ENCODE data around the gene FAM120B.

The FAM120B gene

GRCh38 chr6:170429450-170429849 lies 122.9 kb downstream of the FAM120B start:
- no peaks in the 10 kb centered on the region for H3K9me3 ChIP-seq (ENCODE audit: control insufficient read depth in 1 of 2, low read length in 2 of 2)
- no peaks in the 10 kb centered on the region for H3K36me3 ChIP-seq (ENCODE audit: control insufficient read depth in 1 of 2, insufficient read depth in 2 of 2, low read length in 2 of 2)
- H3K27me3 ChIP-seq (ENCODE audit: control insufficient read depth in 1 of 2, insufficient read depth in 2 of 2, low read length in 2 of 2) = peaks cover 6 to 8% of the 10 kb centered on the region in 2 donors
- no peak overlapping the region for H3K4me3 ChIP-seq (ENCODE audit: low read depth in 1 of 2, low read length in 2 of 2)
- H3K4me1 ChIP-seq (ENCODE audit: control insufficient read depth in 1 of 2, insufficient read depth in 2 of 2, low read length in 2 of 2) = no peaks in the 10 kb centered on the region
- H3K27ac ChIP-seq (ENCODE audit: low read depth, low read length) = no peak overlapping the region
- H3K9ac ChIP-seq (ENCODE audit: low read depth in 1 of 2, low read length in 2 of 2) = no peak overlapping the region

- H3K9me3 ChIP-seq (ENCODE audit: control insufficient read depth in 1 of 2, low read length in 2 of 2) = no peaks in the 10 kb centered on the region
- H3K4me3 ChIP-seq (ENCODE audit: low read depth in 1 of 2, low read length in 2 of 2) = no peak overlapping the region
- peaks cover 0 to 11% of the 10 kb centered on the region in 2 donors for H3K27me3 ChIP-seq (ENCODE audit: control insufficient read depth in 1 of 2, insufficient read depth in 2 of 2, low read length in 2 of 2)
- H3K27ac ChIP-seq (ENCODE audit: low read depth, low read length) = no peak overlapping the region
- H3K36me3 ChIP-seq (ENCODE audit: control insufficient read depth in 1 of 2, insufficient read depth in 2 of 2, low read length in 2 of 2) = no peaks in the 10 kb centered on the region
- H3K9ac ChIP-seq (ENCODE audit: low read depth in 1 of 2, low read length in 2 of 2) = no peak overlapping the region
- peaks cover 10% of the 10 kb centered on the region in 2 donors for H3K4me1 ChIP-seq (ENCODE audit: control insufficient read depth in 1 of 2, insufficient read depth in 2 of 2, low read length in 2 of 2)
Measured at GRCh38 chr6:170433163-170434116, 126.9 kb downstream of the FAM120B start.

- no peak overlapping the region for H3K4me3 ChIP-seq (ENCODE audit: low read depth in 1 of 2, low read length in 2 of 2)
- peaks cover 0 to 11% of the 10 kb centered on the region in 2 donors for H3K27me3 ChIP-seq (ENCODE audit: control insufficient read depth in 1 of 2, insufficient read depth in 2 of 2, low read length in 2 of 2)
- peaks cover 10% of the 10 kb centered on the region in 2 donors for H3K4me1 ChIP-seq (ENCODE audit: control insufficient read depth in 1 of 2, insufficient read depth in 2 of 2, low read length in 2 of 2)
- no peak overlapping the region for H3K9ac ChIP-seq (ENCODE audit: low read depth in 1 of 2, low read length in 2 of 2)
- H3K36me3 ChIP-seq (ENCODE audit: control insufficient read depth in 1 of 2, insufficient read depth in 2 of 2, low read length in 2 of 2) = no peaks in the 10 kb centered on the region
- H3K27ac ChIP-seq (ENCODE audit: low read depth, low read length) = no peak overlapping the region
- no peaks in the 10 kb centered on the region for H3K9me3 ChIP-seq (ENCODE audit: control insufficient read depth in 1 of 2, low read length in 2 of 2)
Measured at GRCh38 chr6:170434117-170434820, 127.7 kb downstream of the FAM120B start.

GRCh38 chr6:170434821-170435155 lies 128.2 kb downstream of the FAM120B start:
- no peak overlapping the region for H3K9ac ChIP-seq (ENCODE audit: low read depth in 1 of 2, low read length in 2 of 2)
- no peak overlapping the region for H3K27ac ChIP-seq (ENCODE audit: low read depth, low read length)
- no peaks in the 10 kb centered on the region for H3K36me3 ChIP-seq (ENCODE audit: control insufficient read depth in 1 of 2, insufficient read depth in 2 of 2, low read length in 2 of 2)
- H3K9me3 ChIP-seq (ENCODE audit: control insufficient read depth in 1 of 2, low read length in 2 of 2) = no peaks in the 10 kb centered on the region
- H3K27me3 ChIP-seq (ENCODE audit: control insufficient read depth in 1 of 2, insufficient read depth in 2 of 2, low read length in 2 of 2) = peaks cover 0 to 11% of the 10 kb centered on the region in 2 donors
- no peak overlapping the region for H3K4me3 ChIP-seq (ENCODE audit: low read depth in 1 of 2, low read length in 2 of 2)
- H3K4me1 ChIP-seq (ENCODE audit: control insufficient read depth in 1 of 2, insufficient read depth in 2 of 2, low read length in 2 of 2) = peaks cover 10% of the 10 kb centered on the region in 2 donors

GRCh38 chr6:170435766-170436165 lies 129.2 kb downstream of the FAM120B start:
- no peak overlapping the region for H3K4me3 ChIP-seq (ENCODE audit: low read depth in 1 of 2, low read length in 2 of 2)
- H3K36me3 ChIP-seq (ENCODE audit: control insufficient read depth in 1 of 2, insufficient read depth in 2 of 2, low read length in 2 of 2) = no peaks in the 10 kb centered on the region
- H3K27ac ChIP-seq (ENCODE audit: low read depth, low read length) = no peak overlapping the region
- no peak overlapping the region for H3K9ac ChIP-seq (ENCODE audit: low read depth in 1 of 2, low read length in 2 of 2)
- H3K4me1 ChIP-seq (ENCODE audit: control insufficient read depth in 1 of 2, insufficient read depth in 2 of 2, low read length in 2 of 2) = peaks cover 10% of the 10 kb centered on the region in 2 donors
- H3K9me3 ChIP-seq (ENCODE audit: control insufficient read depth in 1 of 2, low read length in 2 of 2) = no peaks in the 10 kb centered on the region
- peaks cover 0 to 11% of the 10 kb centered on the region in 2 donors for H3K27me3 ChIP-seq (ENCODE audit: control insufficient read depth in 1 of 2, insufficient read depth in 2 of 2, low read length in 2 of 2)

GRCh38 chr6:170436209-170436809 lies 129.8 kb downstream of the FAM120B start:
- no peaks in the 10 kb centered on the region for H3K36me3 ChIP-seq (ENCODE audit: control insufficient read depth in 1 of 2, insufficient read depth in 2 of 2, low read length in 2 of 2)
- H3K4me1 ChIP-seq (ENCODE audit: control insufficient read depth in 1 of 2, insufficient read depth in 2 of 2, low read length in 2 of 2) = peaks cover 10% of the 10 kb centered on the region in 2 donors

GRCh38 chr6:170437719-170438401 lies 131.3 kb downstream of the FAM120B start:
- Histone ChIP-seq H3K9me3 (ENCODE audit: control insufficient read depth in 1 of 2, low read length in 2 of 2) (no peaks in the 10 kb centered on the region), H3K36me3 (ENCODE audit: control insufficient read depth in 1 of 2, insufficient read depth in 2 of 2, low read length in 2 of 2) (no peaks in the 10 kb centered on the region), H3K27me3 (ENCODE audit: control insufficient read depth in 1 of 2, insufficient read depth in 2 of 2, low read length in 2 of 2) (peaks cover 0 to 11% of the 10 kb centered on the region in 2 donors), H3K4me3 (ENCODE audit: low read depth in 1 of 2, low read length in 2 of 2) (peak overlapping the region; percentile 26 to 45), H3K4me1 (ENCODE audit: control insufficient read depth in 1 of 2, insufficient read depth in 2 of 2, low read length in 2 of 2) (peaks cover 10% of the 10 kb centered on the region in 2 donors), H3K9ac (ENCODE audit: low read depth in 1 of 2, low read length in 2 of 2) (no peak overlapping the region), H3K27ac (ENCODE audit: low read depth, low read length) (no peak overlapping the region)

More at GRCh38 chr6:170436209-170436809, 129.8 kb downstream of the FAM120B start:
- no peak overlapping the region for H3K9ac ChIP-seq (ENCODE audit: low read depth in 1 of 2, low read length in 2 of 2)
- no peak overlapping the region for H3K27ac ChIP-seq (ENCODE audit: low read depth, low read length)
- no peaks in the 10 kb centered on the region for H3K9me3 ChIP-seq (ENCODE audit: control insufficient read depth in 1 of 2, low read length in 2 of 2)
- peaks cover 0 to 11% of the 10 kb centered on the region in 2 donors for H3K27me3 ChIP-seq (ENCODE audit: control insufficient read depth in 1 of 2, insufficient read depth in 2 of 2, low read length in 2 of 2)
- no peak overlapping the region for H3K4me3 ChIP-seq (ENCODE audit: low read depth in 1 of 2, low read length in 2 of 2)

- no peak overlapping the region for H3K9ac ChIP-seq (ENCODE audit: low read depth in 1 of 2, low read length in 2 of 2)
- peak overlapping the region; percentile 26 to 45 for H3K4me3 ChIP-seq (ENCODE audit: low read depth in 1 of 2, low read length in 2 of 2)
- H3K36me3 ChIP-seq (ENCODE audit: control insufficient read depth in 1 of 2, insufficient read depth in 2 of 2, low read length in 2 of 2) = no peaks in the 10 kb centered on the region
- peaks cover 0 to 9% of the 10 kb centered on the region in 2 donors for H3K27me3 ChIP-seq (ENCODE audit: control insufficient read depth in 1 of 2, insufficient read depth in 2 of 2, low read length in 2 of 2)
- no peaks in the 10 kb centered on the region for H3K9me3 ChIP-seq (ENCODE audit: control insufficient read depth in 1 of 2, low read length in 2 of 2)
- H3K4me1 ChIP-seq (ENCODE audit: control insufficient read depth in 1 of 2, insufficient read depth in 2 of 2, low read length in 2 of 2) = peaks cover 10% of the 10 kb centered on the region in 2 donors
- H3K27ac ChIP-seq (ENCODE audit: low read depth, low read length) = no peak overlapping the region
Measured at GRCh38 chr6:170438402-170438753, 131.8 kb downstream of the FAM120B start.

GRCh38 chr6:170438861-170439260 lies 132.3 kb downstream of the FAM120B start:
- no peak overlapping the region for H3K9ac ChIP-seq (ENCODE audit: low read depth in 1 of 2, low read length in 2 of 2)
- no peaks in the 10 kb centered on the region for H3K9me3 ChIP-seq (ENCODE audit: control insufficient read depth in 1 of 2, low read length in 2 of 2)
- peaks cover 10% of the 10 kb centered on the region in 2 donors for H3K4me1 ChIP-seq (ENCODE audit: control insufficient read depth in 1 of 2, insufficient read depth in 2 of 2, low read length in 2 of 2)
- H3K4me3 ChIP-seq (ENCODE audit: low read depth in 1 of 2, low read length in 2 of 2) = no peak overlapping the region
- H3K27me3 ChIP-seq (ENCODE audit: control insufficient read depth in 1 of 2, insufficient read depth in 2 of 2, low read length in 2 of 2) = peaks cover 0 to 8% of the 10 kb centered on the region in 2 donors
- H3K36me3 ChIP-seq (ENCODE audit: control insufficient read depth in 1 of 2, insufficient read depth in 2 of 2, low read length in 2 of 2) = no peaks in the 10 kb centered on the region
- no peak overlapping the region for H3K27ac ChIP-seq (ENCODE audit: low read depth, low read length)
